Ishikawa (cell line): Measurements from ENCODE around the gene IP6K3.

ENCODE experiments used
- CREB1 ChIP-seq: IDR thresholded peaks from 2 replicates; pipeline ENCODE4 v1.6.1; 2012; ENCODE audit warnings: low read depth
- EGR1 ChIP-seq: IDR thresholded peaks from 2 replicates; pipeline ENCODE4 v1.6.1; 2012
- EP300 ChIP-seq: IDR thresholded peaks from 2 replicates; pipeline ENCODE4 v1.6.1; 2012; ENCODE audit warnings: borderline replicate concordance
- FOXM1 ChIP-seq: IDR thresholded peaks from 2 replicates; pipeline ENCODE4 v1.6.1; 2012; ENCODE audit warnings: low read depth, borderline replicate concordance
- NFIC ChIP-seq: IDR thresholded peaks from 2 replicates; pipeline ENCODE4 v1.6.1; 2012
- RAD21 ChIP-seq: IDR thresholded peaks from 2 replicates; pipeline ENCODE4 v1.6.1; 2012; ENCODE audit warnings: low read depth
- TAF1 ChIP-seq: IDR thresholded peaks from 2 replicates; pipeline ENCODE4 v1.6.1; 2012; ENCODE audit warnings: low read depth, mild to moderate bottlenecking
- YY1 ChIP-seq: IDR thresholded peaks from 2 replicates; pipeline ENCODE4 v1.6.1; 2012; ENCODE audit warnings: low read depth
- TF ChIP-seq, protein P1 (sequence below): IDR thresholded peaks from 2 replicates; pipeline ENCODE4 v1.6.1; 2012
- TF ChIP-seq, protein P2 (sequence below): IDR thresholded peaks from 2 replicates; pipeline ENCODE4 v1.6.1; 2012; ENCODE audit warnings: low read depth, mild to moderate bottlenecking
- TF ChIP-seq, protein P3 (sequence below): IDR thresholded peaks from 2 replicates; pipeline ENCODE4 v1.6.1; 2012

DNA sequence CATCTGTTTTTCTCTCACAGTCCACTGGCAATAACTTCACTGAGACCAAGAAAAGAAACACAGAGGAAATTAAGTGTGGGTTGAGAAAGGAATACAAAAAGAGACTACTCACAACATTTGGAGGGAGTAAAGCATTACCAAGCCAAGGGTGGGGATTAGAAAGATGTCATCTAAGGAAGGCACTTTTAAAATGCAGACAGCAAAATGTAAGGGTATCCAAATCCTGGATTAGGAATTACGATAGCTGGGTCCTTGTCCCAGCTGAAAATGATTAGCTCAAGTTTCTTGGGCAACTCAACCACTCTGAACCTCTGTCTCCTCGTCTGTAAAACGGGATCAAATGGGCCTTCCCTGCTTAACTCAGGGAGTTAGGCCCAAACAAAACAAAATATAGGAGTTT, 40.0 kb upstream of the IP6K3 start:
- no peak for TF ChIP-seq RAD21
- TF ChIP-seq EP300: no peak
- TF ChIP-seq TAF1: no peak
- TF ChIP-seq YY1: no peak
- TF ChIP-seq CREB1: no peak
- TF ChIP-seq, protein P1, sequence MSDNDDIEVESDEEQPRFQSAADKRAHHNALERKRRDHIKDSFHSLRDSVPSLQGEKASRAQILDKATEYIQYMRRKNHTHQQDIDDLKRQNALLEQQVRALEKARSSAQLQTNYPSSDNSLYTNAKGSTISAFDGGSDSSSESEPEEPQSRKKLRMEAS: no peak
- TF ChIP-seq, protein P2, sequence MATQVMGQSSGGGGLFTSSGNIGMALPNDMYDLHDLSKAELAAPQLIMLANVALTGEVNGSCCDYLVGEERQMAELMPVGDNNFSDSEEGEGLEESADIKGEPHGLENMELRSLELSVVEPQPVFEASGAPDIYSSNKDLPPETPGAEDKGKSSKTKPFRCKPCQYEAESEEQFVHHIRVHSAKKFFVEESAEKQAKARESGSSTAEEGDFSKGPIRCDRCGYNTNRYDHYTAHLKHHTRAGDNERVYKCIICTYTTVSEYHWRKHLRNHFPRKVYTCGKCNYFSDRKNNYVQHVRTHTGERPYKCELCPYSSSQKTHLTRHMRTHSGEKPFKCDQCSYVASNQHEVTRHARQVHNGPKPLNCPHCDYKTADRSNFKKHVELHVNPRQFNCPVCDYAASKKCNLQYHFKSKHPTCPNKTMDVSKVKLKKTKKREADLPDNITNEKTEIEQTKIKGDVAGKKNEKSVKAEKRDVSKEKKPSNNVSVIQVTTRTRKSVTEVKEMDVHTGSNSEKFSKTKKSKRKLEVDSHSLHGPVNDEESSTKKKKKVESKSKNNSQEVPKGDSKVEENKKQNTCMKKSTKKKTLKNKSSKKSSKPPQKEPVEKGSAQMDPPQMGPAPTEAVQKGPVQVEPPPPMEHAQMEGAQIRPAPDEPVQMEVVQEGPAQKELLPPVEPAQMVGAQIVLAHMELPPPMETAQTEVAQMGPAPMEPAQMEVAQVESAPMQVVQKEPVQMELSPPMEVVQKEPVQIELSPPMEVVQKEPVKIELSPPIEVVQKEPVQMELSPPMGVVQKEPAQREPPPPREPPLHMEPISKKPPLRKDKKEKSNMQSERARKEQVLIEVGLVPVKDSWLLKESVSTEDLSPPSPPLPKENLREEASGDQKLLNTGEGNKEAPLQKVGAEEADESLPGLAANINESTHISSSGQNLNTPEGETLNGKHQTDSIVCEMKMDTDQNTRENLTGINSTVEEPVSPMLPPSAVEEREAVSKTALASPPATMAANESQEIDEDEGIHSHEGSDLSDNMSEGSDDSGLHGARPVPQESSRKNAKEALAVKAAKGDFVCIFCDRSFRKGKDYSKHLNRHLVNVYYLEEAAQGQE: no peak
- TF ChIP-seq, protein P3, sequence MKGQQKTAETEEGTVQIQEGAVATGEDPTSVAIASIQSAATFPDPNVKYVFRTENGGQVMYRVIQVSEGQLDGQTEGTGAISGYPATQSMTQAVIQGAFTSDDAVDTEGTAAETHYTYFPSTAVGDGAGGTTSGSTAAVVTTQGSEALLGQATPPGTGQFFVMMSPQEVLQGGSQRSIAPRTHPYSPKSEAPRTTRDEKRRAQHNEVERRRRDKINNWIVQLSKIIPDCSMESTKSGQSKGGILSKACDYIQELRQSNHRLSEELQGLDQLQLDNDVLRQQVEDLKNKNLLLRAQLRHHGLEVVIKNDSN: no peak
- TF ChIP-seq FOXM1: no peak
- TF ChIP-seq NFIC: no peak
- TF ChIP-seq EGR1: no peak
